Endodermal cell (in vitro differentiated cells): ENCODE data around the gene POLQ. TPM values are rescaled to one million over a fixed set of nuclear protein-coding genes. Genes with fewer than 3 reads are reported as not detected.

Experiments used
- DNase-seq: peaks from one replicate; pipeline ENCODE4 v3.0.0-alpha.2; 2017
- H3K27ac ChIP-seq: 2 replicates; pipeline ENCODE4 v1.5.1; 2013; ENCODE audit warnings: mild to moderate bottlenecking, low read depth, low read length, moderate library complexity
- H3K27me3 ChIP-seq: 2 replicates; pipeline ENCODE4 v1.6.1; 2013; ENCODE audit warnings: mild to moderate bottlenecking, low read length, moderate library complexity; ENCODE audit not compliant: insufficient read depth, control insufficient read depth, poor library complexity, severe bottlenecking
- H3K36me3 ChIP-seq: 2 replicates; pipeline ENCODE4 v1.7.0; 2013; ENCODE audit warnings: mild to moderate bottlenecking, low read length, moderate library complexity; ENCODE audit not compliant: control insufficient read depth, insufficient read depth
- H3K4me1 ChIP-seq: one replicate; pipeline ENCODE4 v1.7.0; 2013; ENCODE audit warnings: low read length; ENCODE audit not compliant: control insufficient read depth, insufficient read depth
- H3K4me3 ChIP-seq: 2 replicates; pipeline ENCODE4 v1.5.1; 2013; ENCODE audit warnings: mild to moderate bottlenecking, low read length, moderate library complexity
- H3K9ac ChIP-seq: 2 replicates; pipeline ENCODE4 v1.6.1; 2013; ENCODE audit warnings: mild to moderate bottlenecking, low read length, moderate library complexity; ENCODE audit not compliant: poor library complexity, severe bottlenecking; ENCODE audit errors: extremely low read depth
- H3K9me3 ChIP-seq: 2 replicates; pipeline ENCODE4 v1.6.1; 2013; ENCODE audit warnings: mild to moderate bottlenecking, low read length, moderate library complexity; ENCODE audit not compliant: control insufficient read depth
- H3K27ac Mint-ChIP-seq: 2 replicates; pipeline ENCODE4 v1.8.0; 2020; ENCODE audit warnings: mixed read lengths
- H3K27me3 Mint-ChIP-seq: 2 replicates; pipeline ENCODE4 v1.8.0; 2021; ENCODE audit warnings: mild to moderate bottlenecking, mixed read lengths; ENCODE audit not compliant: insufficient read depth
- H3K36me3 Mint-ChIP-seq: 2 replicates; pipeline ENCODE4 v1.8.0; 2020; ENCODE audit warnings: low read depth, mixed read lengths
- H3K4me1 Mint-ChIP-seq: 2 replicates; pipeline ENCODE4 v1.8.0; 2020; ENCODE audit warnings: mixed read lengths
- H3K4me3 Mint-ChIP-seq: 2 replicates; pipeline ENCODE4 v1.8.0; 2020; ENCODE audit warnings: mild to moderate bottlenecking, moderate library complexity, mixed read lengths
- H3K9me3 Mint-ChIP-seq: 2 replicates; pipeline ENCODE4 v1.8.0; 2020; ENCODE audit warnings: mild to moderate bottlenecking, mixed read lengths
- WGBS, 2 experiments: methylation state at CpG; one replicate each; pipeline versions ENCODE4 v1.1.5 to v1.1.7; 2013; ENCODE audit warnings: missing lambda C conversion rate in 2 of 2, mixed read lengths in 1 of 2; ENCODE audit not compliant: insufficient coverage in 1 of 2, insufficient read length in 1 of 2; 5-methylcytosine and 5-hydroxymethylcytosine counted together
- total RNA-seq, 2 donors: library from RNA; stranded (reverse); fragmentation: NEBNext Ultra II Directional in 1 of 2; extraction: Animal tissue kit (Norgen Biotek cat#: 25700) in 1 of 2; gene quantifications; 2 replicates in 1 of 2; 3 replicates in 1 of 2; pipeline ENCODE4 v1.2.1, GENCODE V29; 2021
- TF ChIP-seq, protein P1 (sequence below): fragments of 200-600 bp; sonication (generic); conservative IDR thresholded peaks from 2 replicates; pipeline ENCODE4 v1.5.0; 2021; ENCODE audit warnings: antibody characterized with exemption, mild to moderate bottlenecking

POLQ gene
- total RNA-seq, 2 donors from 2014 or later, result 12.6 to 18.6 TPM

DNA sequence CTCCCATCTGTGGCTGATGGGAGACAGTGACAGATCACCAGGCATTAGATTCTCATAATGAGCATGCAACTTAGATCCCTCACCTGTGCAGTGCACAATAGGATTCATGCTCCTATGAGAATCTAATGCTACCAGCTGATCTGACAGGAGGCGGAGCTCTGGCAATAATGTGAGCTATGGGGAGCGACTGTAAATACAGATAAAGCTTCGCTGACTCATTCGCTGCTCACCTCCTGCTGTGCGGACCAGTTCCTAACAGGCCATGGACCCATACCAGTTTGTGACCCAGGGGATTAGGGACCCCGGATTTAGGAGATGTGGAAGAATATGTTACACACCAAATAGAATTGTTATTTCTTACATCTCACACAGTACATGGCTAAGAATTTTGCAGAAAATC is 28.7 kb upstream of the POLQ start:
- peaks cover 1% of the 10 kb centered on the region for H3K27me3 Mint-ChIP-seq
- H3K9me3 ChIP-seq, result no peaks in the 10 kb centered on the region
- H3K4me1 ChIP-seq, result no peaks in the 10 kb centered on the region
- H3K4me1 Mint-ChIP-seq, result no peaks in the 10 kb centered on the region
- peak; percentile 80 for DNase-seq
- TF ChIP-seq, protein P1, sequence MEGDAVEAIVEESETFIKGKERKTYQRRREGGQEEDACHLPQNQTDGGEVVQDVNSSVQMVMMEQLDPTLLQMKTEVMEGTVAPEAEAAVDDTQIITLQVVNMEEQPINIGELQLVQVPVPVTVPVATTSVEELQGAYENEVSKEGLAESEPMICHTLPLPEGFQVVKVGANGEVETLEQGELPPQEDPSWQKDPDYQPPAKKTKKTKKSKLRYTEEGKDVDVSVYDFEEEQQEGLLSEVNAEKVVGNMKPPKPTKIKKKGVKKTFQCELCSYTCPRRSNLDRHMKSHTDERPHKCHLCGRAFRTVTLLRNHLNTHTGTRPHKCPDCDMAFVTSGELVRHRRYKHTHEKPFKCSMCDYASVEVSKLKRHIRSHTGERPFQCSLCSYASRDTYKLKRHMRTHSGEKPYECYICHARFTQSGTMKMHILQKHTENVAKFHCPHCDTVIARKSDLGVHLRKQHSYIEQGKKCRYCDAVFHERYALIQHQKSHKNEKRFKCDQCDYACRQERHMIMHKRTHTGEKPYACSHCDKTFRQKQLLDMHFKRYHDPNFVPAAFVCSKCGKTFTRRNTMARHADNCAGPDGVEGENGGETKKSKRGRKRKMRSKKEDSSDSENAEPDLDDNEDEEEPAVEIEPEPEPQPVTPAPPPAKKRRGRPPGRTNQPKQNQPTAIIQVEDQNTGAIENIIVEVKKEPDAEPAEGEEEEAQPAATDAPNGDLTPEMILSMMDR, result no peak
- WGBS, 2 experiments, result 83 to 94% methylated on average over 3 to 5 of the region's 6 CpGs
- no peaks in the 10 kb centered on the region for H3K27me3 ChIP-seq
- no peak overlapping the region for H3K9ac ChIP-seq
- H3K36me3 ChIP-seq, result no peaks in the 10 kb centered on the region
- H3K27ac Mint-ChIP-seq, result no peak overlapping the region
- no peak overlapping the region for H3K4me3 Mint-ChIP-seq
- no peak overlapping the region for H3K27ac ChIP-seq
- H3K9me3 Mint-ChIP-seq, result no peaks in the 10 kb centered on the region
- H3K36me3 Mint-ChIP-seq, result no peaks in the 10 kb centered on the region
- no peak overlapping the region for H3K4me3 ChIP-seq

DNA sequence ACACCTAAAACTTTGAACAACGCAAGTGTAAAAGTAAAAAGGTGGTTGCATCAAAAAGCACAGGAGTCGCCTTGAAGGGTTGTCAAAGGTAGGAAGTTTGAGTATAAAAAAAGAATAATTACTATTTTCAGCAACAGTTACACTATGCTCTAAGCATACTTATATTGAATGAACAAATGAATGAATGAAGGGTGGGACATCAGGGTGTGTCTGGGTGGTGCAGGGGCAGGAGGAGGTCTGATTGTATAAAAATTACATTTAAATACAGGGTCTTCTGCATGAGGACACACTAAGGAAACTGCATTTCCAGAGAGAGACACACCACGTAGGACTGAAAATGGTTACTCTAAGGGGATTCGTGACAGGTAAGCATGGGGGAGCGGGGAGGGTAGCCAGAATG is 21.9 kb upstream of the POLQ start, which contains the start of gene ARGFX:
ARGFX (plus strand) TSS at position 301 of the 400 bp plus-strand sequence. CDS start 2,765 bp downstream, outside the sequence.
- Mint-ChIP-seq H3K27ac (no peak within 1 kb of the TSS), H3K27me3 (no peaks in the 10 kb centered on the region), H3K36me3 (no peaks in the 10 kb centered on the region), H3K9me3 (no peaks in the 10 kb centered on the region), H3K4me3 (no peak within 1 kb of the TSS), H3K4me1 (no peaks in the 10 kb centered on the region)
- H3K9me3 ChIP-seq, result no peaks in the 10 kb centered on the region
- no peak for DNase-seq
- WGBS, 2 experiments, result 89% methylated on average over 5 of the region's 5 CpGs; no CpG with 5 or more reads in 1 of the 2 experiments
- H3K4me1 ChIP-seq, result no peaks in the 10 kb centered on the region
- no peak within 1 kb of the TSS for H3K4me3 ChIP-seq
- no peak within 1 kb of the TSS for H3K9ac ChIP-seq
- TF ChIP-seq, protein P1, result no peak
- no peaks in the 10 kb centered on the region for H3K27me3 ChIP-seq
- H3K27ac ChIP-seq, result no peak within 1 kb of the TSS
- no peaks in the 10 kb centered on the region for H3K36me3 ChIP-seq

DNA sequence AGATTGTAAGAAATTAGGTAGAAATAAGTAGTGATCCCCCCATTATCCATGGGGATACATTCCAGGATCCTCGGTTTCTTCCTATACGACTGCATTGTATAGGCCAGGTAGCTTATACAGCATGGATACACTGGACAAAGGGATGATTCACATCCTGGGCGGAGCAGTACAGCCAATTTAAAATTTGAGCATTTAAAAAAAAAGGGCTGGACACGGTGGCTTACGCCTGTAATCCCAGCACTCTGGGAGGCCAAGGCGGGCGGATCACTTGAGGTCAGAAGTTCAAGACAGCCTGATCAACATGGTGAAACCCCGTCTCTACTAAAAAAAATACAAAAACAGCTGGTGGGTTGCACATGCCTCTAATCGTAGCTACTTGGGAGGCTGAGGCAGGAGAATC is 21.0 kb upstream of the POLQ start:
- no peaks in the 10 kb centered on the region for H3K27me3 ChIP-seq
- Mint-ChIP-seq H3K27me3 (no peaks in the 10 kb centered on the region), H3K4me1 (peaks cover under 1% of the 10 kb centered on the region), H3K36me3 (no peaks in the 10 kb centered on the region), H3K4me3 (no peak overlapping the region), H3K27ac (no peak overlapping the region), H3K9me3 (no peaks in the 10 kb centered on the region)
- no peaks in the 10 kb centered on the region for H3K4me1 ChIP-seq
- H3K36me3 ChIP-seq, result no peaks in the 10 kb centered on the region
- 94 to 98% methylated on average over 7 to 9 of the region's 9 CpGs for WGBS, 2 experiments
- no peak overlapping the region for H3K4me3 ChIP-seq
- TF ChIP-seq, protein P1, result no peak
- H3K9me3 ChIP-seq, result no peaks in the 10 kb centered on the region
- DNase-seq, result no peak
- H3K27ac ChIP-seq, result no peak overlapping the region
- no peak overlapping the region for H3K9ac ChIP-seq
